T1000 (cell line): ENCODE data around the gene ZNF316.
"Not testable (repeated sequence)": the region's sequence is repeated elsewhere in the genome, so short reads cannot be mapped to it uniquely, and the experiment has no call there.

Experiments
- DNase-seq: peaks from one replicate; lab custom pipeline; 2025; ENCODE audit warnings: mixed read lengths; lab: John Stamatoyannopoulos, UW

The ZNF316 gene

DNA sequence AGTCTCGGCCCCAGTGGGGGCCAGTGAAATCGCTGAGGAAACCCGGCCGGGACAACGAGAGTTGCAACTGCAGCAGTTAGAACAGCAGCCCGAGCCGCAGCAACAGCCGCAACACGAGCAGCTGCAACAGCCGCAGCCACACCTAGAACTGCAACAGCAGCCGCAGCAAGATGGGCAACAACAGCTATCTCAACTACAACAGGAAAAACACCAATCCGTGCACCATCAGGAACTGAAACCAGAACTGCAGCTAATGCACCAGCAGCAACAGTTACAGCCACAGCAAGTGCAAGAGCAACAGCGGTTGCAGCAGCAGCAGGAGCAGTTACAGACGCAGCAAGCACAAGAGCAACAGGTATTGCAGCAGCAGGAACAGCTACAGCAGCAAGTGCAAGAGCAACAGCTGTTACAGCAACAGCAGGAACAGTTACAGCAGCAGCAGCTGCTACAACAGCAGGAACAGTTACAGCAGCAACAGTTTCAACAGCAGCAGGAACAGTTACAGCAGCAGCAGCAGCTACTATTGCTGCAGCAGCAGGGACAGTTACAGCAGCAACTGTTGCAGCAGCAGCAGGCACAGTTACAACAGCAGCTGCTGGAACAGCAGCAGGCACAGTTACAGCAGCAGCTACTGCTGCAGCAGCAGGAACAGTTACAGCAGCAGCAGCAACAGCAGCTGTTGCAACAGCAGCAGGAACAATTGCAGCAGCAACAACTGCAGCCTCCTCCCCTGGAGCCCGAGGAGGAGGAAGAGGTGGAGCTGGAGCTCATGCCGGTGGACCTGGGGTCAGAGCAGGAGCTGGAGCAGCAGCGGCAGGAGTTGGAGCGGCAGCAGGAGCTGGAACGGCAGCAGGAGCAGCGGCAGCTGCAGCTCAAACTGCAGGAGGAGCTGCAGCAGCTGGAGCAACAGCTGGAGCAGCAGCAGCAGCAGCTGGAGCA lies 15.7 kb upstream of the ZNF316 start:
- no peak for DNase-seq

DNA sequence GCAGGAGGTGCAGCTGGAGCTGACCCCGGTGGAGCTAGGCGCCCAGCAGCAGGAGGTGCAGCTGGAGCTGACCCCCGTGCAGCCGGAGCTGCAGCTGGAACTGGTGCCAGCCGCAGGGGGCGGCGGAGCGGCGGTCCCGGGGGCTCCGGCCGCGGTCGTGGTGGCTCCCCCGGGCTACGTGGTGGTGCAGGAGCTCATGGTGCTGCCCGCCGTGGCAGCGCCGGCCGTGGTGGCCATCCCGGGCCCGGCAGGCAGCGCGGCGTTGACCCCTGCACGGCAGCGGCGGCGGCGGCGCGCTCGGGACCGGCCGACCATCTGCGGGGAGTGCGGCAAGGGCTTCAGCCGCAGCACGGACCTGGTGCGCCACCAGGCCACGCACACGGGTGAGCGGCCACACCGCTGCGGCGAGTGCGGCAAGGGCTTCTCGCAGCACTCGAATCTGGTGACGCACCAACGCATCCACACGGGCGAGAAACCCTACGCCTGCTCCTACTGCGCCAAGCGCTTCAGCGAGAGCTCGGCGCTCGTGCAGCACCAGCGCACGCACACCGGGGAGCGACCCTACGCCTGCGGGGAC lies 14.9 kb upstream of the ZNF316 start:
- no peak for DNase-seq

DNA sequence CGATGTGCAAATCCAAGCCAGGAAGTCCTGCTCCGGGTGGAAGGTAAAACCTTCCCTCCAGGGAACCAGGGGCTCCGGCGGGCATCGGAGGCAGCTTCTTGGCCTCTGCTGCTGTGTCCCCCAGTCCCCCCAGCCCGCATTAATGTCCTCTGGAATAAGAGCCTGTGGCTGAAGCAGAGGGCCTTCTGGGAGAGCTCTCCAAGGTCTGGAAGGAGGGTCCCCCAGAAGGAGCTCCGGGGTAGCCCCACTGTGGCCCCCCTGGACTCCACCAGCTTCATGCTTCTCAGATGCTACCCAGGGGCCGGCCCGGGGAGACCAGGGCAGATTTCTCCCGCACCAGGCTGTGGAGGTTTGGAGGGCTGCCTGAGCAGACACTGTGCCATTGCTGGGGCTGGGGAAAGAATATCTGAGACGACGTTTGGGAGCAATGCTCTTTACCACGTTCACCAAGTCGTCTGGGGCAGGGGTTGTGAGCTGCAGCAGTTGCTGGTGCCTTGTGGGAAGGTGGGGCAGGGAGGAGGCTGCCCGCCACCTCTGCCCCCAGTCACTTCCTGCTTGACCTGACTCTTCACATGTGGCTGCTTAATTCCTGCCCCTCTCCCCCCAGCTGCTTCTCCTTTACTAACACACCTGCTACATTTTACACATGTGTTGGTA lies 13.4 kb upstream of the ZNF316 start:
- DNase-seq = no peak

DNA sequence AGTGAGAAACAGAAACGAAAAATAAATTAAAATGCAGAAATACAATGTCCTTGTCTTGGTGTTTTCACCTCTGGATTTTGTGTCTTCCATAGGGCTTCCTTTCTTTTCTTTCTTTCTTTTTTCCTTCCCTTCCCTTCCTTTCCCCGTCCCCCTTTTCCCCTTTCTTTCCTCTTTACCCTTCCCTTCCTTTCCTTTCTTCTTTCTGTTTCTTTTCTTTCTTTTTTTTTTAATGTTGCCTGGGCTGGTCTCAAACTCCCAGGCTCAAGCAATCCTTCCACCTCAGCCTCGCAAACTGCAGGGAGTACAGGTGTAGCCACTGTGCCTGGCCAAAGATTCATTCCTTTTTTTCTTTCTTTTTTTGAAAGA lies 12.9 kb upstream of the ZNF316 start:
- DNase-seq = no peak

DNA sequence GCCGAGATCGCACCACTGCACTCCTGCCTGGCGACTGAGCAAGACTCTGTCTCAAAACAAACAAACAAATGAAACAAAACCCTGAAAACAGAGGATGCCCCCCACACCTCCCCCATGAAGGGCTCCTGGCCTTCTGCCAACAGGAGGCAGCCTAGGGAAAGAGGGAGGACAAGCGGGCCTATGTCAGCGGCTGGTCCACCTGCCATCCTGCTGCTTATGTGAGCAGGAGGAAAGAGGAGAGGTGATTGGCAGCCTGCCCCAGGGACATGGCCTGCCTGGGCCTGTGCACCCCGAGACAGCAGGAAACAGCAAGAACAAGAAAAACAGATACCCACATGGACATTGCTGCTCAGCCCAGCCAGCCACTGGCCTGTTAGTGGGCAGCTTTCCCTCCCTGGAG lies 9.1 kb upstream of the ZNF316 start:
- no peak for DNase-seq

DNA sequence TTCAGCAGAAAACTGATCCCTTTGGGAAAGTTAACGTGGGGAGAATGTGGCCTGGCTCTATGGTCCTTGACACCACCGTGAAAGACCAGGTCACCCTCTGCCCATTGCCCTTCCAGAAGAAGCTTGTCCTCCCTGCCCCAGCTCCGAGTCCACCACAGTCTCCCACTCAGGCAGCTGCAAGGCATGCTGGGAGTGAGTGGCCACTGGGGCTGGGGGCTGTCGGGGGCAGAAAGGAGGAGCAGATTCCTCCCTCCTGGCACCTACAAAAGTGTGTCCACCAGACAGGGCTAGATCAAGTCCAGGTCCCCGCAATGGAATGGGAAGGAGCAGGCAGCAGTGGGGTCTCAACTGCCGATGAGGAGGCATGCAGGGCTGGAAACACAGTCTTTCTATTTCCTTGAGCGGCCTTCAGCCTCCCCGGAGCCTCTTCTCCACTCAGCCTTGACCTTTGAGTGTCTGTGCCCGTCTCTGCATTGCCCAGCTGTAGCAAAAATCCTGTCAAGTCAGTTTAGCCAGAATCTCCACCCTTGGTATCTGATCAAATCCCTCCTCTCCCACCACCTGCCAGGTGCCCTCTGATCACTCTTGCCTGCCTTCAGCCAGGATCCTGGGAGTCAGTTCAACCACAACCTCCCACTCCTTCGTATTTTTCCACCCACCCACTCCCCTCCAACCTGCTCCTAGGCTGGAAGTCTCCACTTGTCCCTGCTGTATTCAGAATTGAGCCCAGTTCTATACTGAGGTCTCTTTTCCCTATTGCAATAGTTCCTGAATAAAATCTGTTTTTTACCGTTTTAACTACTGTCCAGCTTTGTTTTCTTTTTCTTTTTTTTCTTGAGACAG lies 6.9 kb upstream of the ZNF316 start:
- no peak for DNase-seq

DNA sequence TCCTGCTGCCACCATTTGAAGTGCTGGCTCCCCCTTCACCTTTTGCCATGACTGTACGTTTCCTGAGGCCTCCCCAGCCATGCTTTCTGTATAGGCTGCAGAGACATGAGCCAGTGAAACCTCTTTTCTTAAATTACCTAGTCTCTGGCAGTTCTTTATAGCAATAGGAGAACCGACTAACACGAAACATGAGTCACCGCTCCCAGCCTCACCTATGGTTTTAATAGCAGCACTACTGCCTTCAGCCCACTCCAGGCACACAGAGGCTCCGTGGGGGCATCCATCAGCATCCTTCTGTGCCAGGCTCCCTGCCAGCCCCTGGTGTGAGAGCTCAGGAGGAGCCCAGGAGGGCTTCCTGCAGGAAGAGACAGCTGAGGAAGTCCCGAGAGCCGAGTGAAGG lies 5.5 kb upstream of the ZNF316 start:
- DNase-seq = no peak

DNA sequence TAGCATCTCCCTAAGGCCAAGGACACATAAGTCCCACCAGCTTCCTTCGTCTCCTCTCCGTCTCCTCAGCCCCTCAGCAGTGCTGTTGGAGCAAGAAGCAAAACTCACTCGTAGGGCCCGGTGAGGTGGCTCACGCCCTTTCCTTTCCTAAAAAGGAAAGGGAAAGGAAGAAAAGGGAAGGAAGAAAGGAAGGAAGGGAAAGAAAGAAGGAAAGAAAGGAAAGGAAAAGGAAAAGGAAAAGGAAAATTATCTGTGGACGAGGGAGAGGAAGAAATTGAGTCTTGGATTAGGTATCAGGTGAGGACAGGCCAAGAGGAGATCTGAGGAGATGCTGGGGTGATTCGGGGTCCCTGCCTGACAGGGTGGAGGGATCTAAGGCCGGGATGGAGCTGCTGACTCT lies 3.1 kb upstream of the ZNF316 start:
- DNase-seq = no peak

DNA sequence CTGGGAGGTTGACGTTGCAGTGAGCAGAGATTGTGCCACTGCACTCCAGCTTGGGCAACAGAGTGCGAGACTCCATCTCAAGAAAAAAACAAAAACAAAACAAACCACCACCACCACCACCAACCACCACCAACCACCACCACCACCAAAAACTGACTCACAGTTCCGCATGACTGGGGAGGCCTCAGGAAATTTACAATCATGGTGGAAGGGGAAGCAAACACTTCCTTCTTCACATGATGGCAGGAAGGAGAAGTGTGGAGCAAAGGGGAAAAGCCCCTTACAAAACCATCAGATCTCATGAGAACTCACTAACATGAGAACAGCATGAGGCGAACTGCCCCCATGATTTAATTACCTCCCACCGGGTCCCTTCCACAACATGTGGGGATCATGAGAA lies 2.1 kb upstream of the ZNF316 start:
- not testable (repeated sequence) for DNase-seq

DNA sequence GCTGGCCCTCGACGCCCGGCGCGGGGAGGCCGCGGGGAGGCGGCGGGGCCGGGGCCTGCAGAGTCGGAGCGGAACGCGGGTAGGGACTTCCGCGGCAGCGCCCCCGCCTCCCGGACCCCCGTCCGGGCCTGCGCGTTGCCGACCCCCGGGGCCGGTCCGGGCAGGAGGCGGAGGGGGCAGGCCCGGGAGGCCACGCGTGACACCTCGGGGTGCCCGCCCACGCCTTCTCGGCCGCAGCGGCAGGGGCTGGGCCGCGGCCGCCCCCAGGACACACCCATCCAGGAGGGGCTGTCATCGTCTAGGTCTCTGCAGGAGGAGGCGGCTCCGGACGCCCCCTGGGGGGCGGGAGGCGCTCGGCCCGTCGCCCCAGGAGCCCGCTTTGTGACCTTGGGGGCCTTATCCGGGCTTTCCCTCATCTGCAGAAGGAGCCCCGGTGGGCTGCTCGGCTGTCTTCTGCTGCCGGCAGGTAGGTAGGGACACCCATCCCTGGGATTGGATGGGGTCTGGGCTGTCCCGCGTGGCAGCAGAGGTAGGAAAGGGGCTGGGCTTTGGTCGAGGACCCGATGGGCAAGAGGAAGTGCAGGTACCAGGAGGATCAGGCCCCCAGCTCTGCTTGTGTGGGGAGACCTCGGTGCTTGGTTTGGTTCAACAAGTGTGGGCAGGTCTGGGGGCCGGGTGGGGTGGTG lies 569 bp downstream of the ZNF316 start:
- no peak for DNase-seq

DNA sequence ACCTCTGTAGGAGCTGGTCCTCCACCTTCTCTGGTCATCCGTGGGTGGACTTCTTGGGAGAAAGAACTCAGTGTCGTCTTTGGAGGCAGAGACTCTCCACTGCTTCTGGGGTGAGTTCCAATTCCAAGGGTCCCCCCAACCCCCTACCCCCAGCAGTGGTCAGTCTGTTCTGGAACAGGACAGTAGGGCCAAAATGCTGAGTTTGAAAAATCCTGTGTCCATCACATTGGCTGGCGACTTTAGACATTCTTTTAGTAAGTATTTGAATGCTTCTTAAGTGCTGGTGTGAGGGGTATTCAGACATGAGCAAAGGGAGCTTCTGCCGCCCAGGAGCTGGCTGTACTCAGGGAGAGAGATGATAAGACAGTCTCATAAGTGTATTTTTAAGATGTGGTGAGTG lies 1.9 kb downstream of the ZNF316 start:
- DNase-seq = no peak

DNA sequence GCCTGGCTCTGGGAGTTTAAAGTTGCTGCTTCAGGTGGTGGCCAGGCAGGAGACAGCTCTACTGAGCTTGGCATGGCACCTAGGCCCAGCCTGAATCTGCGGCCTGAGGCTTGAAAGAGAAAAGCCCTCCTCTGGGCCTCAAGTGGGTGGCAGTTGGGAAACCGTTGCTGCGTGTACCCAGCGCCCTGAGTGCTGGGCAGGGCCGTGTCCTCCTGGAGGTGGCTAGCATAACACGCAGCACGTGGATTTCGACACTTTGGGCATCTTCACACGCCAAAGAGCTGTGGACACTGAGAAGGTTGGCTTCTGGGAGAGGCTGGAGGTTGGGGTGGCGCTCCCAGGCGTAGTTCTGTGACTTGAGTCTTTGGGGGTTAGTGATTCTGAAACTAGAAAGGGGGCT lies 2.5 kb downstream of the ZNF316 start:
- DNase-seq = no peak

DNA sequence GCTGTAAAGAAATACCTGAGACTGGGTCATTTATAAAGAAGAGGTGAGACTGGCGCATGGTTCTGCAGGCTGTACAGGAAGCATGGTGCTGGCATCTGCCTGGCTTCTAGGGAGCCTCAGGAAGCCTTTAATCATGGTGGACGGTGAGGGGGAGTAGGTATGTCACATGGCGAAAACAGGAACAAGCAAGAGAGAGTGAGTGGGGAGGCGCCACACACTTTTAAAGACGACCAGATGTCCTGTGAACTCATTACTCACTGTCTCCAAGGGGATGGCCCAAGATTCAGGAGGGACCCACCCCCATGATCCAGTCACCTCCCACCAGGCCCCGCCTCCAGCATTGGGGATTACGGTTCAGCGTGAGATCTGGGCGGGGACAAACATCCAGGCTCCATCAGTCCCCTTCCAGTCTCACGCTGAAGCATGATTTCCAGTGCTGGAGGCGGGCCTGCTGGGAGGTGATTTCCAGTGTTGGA lies 3.2 kb downstream of the ZNF316 start:
- no peak for DNase-seq

DNA sequence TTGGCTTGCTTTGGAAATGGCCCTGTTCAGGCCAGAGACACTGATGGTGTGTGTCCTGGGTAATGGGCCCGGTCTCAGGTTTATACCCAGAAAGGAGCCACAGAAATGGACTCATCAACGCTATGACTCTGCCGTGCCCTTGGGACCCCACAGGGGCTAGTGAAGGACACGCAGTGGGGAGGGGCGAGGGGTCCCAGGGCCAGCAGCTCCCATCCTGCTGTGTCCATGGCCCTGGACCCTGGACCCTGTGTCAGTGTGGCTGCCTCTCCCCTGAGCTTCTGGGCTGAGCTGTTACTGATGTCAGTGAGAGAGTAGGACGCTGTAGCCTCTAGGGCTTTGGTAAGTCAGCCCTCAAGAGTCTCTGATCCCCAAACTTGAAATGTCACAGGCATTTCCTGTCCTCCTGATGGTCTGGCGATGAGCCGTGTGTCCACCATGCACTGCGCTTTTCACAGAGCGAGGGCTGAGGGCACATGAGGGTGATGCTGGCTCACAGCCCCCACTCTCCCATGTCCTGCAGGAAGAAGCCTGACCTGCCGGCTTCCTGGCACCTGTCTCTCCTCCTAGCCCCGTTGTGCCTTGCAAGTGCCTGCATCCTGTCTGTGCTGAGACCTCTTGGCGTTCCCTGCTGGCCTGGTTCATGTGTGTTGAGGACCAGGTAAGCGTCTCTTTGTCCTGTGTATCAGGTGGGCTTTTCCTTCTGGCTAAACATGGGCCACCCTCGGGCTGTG lies 4.4 kb downstream of the ZNF316 start:
- DNase-seq = no peak

DNA sequence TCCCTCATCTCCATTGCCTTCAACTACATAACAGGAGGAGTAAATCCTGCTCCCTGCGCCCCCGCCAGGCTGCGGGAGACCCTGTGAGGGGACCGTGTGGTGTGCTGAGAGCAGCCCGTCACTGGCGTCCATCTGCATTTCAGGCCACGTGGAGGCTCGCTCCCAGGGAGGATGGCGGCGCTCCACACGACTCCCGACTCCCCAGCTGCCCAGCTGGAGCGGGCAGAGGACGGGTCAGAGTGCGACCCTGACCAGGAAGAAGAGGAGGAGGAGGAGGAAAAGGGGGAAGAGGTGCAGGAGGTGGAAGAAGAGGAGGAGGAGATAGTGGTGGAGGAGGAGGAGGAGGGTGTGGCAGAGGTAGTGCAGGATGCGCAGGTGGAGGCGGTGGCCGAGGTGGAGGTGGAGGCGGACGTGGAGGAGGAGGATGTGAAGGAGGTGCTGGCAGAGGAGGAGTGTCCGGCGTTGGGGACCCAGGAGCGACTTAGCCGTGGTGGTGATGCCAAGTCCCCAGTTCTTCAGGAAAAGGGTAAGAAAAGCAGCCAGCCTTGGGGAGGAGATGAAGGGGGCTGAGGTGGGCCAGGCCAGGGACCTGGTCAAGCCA lies 5.2 kb downstream of the ZNF316 start:
- DNase-seq = no peak

DNA sequence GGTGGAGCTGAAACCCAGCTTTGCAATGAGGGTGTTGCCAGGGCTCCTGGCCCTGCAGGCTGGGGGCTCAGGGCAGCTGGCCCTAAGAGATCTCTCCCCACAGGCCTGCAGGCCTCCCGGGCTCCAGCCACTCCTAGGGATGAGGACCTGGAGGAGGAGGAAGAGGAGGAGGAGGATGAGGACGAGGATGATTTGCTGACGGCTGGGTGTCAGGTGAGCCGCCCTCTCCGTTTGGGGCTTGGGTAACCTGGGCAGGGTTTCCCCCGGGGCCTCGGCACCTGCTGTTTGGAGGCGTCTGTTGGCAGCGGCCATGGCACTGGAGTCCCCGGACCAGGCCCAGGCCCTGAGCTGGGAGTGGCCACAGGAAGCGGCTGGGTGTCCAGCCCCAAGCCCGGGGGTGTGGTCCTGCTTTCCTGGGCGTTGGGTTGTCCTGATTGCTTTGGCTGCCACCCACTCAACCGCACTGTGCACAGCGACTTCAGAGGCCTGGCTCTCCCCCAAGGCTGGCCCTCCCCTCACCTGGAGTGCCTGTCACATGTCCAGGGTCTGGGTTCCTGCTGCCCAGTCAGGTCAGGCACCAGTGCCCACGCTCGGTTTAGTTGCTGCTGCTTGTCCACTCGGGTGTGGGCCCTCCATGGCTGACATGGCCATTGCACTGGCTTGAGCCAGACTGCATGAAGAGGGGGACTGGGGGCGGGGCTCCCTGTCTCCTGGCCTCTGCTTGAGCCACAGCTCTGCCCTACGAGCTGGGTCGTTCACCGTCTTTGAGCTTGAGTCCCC lies 5.9 kb downstream of the ZNF316 start:
- no peak for DNase-seq

DNA sequence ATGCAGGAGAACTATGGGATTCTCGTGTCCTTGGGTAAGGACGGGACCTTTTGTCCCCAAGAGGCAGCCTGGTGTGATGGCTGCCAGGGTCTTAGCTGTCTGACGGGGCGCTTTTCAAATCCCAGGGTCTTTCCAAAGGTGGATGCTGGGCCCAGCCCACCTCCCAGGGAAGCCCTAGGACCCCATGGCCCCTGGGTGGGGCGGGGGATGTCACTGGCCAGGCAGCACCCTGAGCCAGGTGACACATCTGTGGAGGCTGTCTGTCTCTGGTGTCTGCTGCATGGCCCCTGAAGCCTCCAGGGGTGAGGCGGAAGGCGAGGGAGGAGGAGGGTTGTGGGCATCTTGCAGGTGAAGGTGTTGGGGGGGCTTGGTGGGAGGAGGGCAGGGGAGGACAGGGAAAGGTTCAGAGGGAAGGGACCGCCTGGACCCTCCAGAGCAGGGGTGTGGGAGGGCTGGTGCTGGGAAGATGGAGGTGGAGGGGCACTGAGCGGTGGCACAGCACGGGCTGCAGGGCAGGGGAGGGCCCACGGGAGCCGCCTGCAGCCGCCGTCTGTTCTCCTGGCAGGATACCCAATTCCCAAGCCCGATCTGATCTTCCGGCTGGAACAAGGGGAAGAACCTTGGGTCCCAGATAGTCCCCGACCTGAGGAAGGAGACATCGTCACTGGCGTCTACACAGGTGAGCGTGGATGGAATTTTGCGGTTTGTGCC lies 7.0 kb downstream of the ZNF316 start:
- no peak for DNase-seq

DNA sequence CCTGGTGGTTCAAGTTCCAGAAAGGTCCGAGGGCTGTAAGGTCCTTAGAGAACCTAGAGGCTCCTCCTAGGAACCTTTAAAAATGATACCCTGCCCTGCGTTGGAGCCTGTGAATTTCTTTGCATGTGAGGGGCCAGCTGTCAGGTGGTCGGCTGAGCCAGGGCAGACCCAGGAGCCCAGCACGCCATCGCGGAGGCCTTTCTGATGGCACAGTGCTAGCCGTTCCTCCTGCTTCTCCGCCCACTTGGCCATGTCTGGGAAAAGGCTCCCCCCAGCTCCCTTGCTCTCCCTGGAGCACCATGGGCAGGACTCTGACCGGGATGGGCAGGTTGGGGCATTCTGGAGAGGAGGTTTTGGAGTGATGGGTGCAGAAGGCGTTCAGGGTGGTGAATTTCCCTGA lies 7.6 kb downstream of the ZNF316 start:
- DNase-seq = no peak

DNA sequence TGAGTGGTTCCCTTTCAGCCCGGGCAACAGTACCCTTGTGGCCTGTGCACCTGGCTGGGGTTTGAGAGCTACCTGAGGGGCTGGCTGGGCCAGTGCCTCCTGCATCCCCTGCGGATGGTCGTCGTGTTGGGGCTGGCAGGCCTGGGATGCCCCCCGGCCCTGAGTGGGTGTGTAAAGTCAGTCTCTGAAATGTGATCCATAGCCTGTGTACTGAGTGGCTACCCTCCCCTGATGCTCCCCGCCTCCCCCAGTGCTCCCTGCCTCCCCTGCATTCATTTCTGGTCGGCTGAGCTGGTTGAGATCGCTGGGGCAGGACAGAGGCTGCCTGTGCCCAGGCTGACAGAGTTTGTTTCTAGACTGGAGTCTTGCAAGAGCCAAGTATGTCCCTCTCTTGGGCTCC lies 9.3 kb downstream of the ZNF316 start:
- DNase-seq = no peak
